CD14-positive monocyte (primary cell): ENCODE measurements around the gene GRIN2A. TPM values are rescaled to one million over a fixed set of nuclear protein-coding genes. Genes with fewer than 3 reads are reported as not detected.

Experiments used
- DNase-seq, 3 donors: peaks; one replicate each; pipeline ENCODE4 v3.0.0-alpha.2; 2011 to 2022
- H2AFZ ChIP-seq: 2 replicates; pipeline ENCODE4 v1.6.0; 2012; ENCODE audit warnings: mild to moderate bottlenecking, low read depth, low read length, inconsistent platforms; ENCODE audit not compliant: insufficient read depth, poor library complexity, severe bottlenecking
- H3K27ac ChIP-seq, 2 donors: 1 replicate in 1 of 2; 2 replicates in 1 of 2; pipeline ENCODE4 v1.5.1; 2012 to 2013; ENCODE audit warnings: low read length in 2 of 2, control low read depth in 1 of 2, inconsistent platforms in 1 of 2, low read depth in 1 of 2, mild to moderate bottlenecking in 1 of 2
- H3K27me3 ChIP-seq, 2 donors: one replicate each; pipeline versions ENCODE4 v1.6.0 to v1.6.1; 2011 to 2013; ENCODE audit warnings: low read length in 2 of 2; ENCODE audit not compliant: control insufficient read depth in 2 of 2, insufficient read depth in 2 of 2
- H3K36me3 ChIP-seq, 2 donors: replicated peaks in 1 of 2; 1 replicate in 1 of 2; 2 replicates in 1 of 2; pipeline versions ENCODE4 v1.5.1 to v1.6.1; 2012 to 2013; ENCODE audit warnings: low read length in 2 of 2, control low read depth in 1 of 2, inconsistent platforms in 1 of 2, mild to moderate bottlenecking in 1 of 2; ENCODE audit not compliant: insufficient read depth in 2 of 2, control insufficient read depth in 1 of 2
- H3K4me1 ChIP-seq, 2 donors: 1 replicate in 1 of 2; 2 replicates in 1 of 2; pipeline versions ENCODE4 v1.5.1 to v1.6.1; 2012 to 2013; ENCODE audit warnings: low read length in 2 of 2, control low read depth in 1 of 2, inconsistent platforms in 1 of 2, mild to moderate bottlenecking in 1 of 2, moderate library complexity in 1 of 2; ENCODE audit not compliant: insufficient read depth in 2 of 2, control insufficient read depth in 1 of 2
- H3K4me2 ChIP-seq: replicated peaks from 2 replicates; pipeline ENCODE3; 2012; ENCODE audit warnings: low read length, moderate library complexity, mild to moderate bottlenecking; ENCODE audit not compliant: poor library complexity, severe bottlenecking; ENCODE audit errors: extremely low read depth
- H3K4me3 ChIP-seq, 3 experiments: fragments of 200-600 bp in 1 of 3; sonication (generic) in 1 of 3; replicated peaks in 1 of 3; 1 replicate in 2 of 3; 2 replicates in 1 of 3; pipeline ENCODE4 v1.5.1; 2011 to 2013; ENCODE audit warnings: low read length in 3 of 3, mild to moderate bottlenecking in 3 of 3, control low read depth in 2 of 3, low read depth in 2 of 3, inconsistent platforms in 1 of 3, moderate library complexity in 1 of 3
- H3K79me2 ChIP-seq: 2 replicates; pipeline ENCODE4 v1.6.0; 2012; ENCODE audit warnings: mild to moderate bottlenecking, control low read depth, inconsistent platforms, low read length, moderate library complexity; ENCODE audit not compliant: insufficient read depth
- H3K9ac ChIP-seq: 2 replicates; pipeline ENCODE4 v1.6.0; 2017; ENCODE audit warnings: low read length, mild to moderate bottlenecking; ENCODE audit not compliant: insufficient read depth, poor library complexity, severe bottlenecking
- H3K9me3 ChIP-seq, 2 donors: replicated peaks in 1 of 2; 1 replicate in 1 of 2; 2 replicates in 1 of 2; pipeline versions ENCODE4 v1.5.1 to v1.6.1; 2012 to 2013; ENCODE audit warnings: low read length in 2 of 2, control low read depth in 1 of 2; ENCODE audit not compliant: control insufficient read depth in 1 of 2, insufficient read depth in 1 of 2
- H4K20me1 ChIP-seq: 2 replicates; pipeline ENCODE4 v1.6.0; 2012; ENCODE audit warnings: mild to moderate bottlenecking, low read length, control low read depth, moderate library complexity; ENCODE audit not compliant: insufficient read depth
- H3K27ac Mint-ChIP-seq, 7 donors: one replicate each; pipeline ENCODE4 v1.8.0; 2020; ENCODE audit warnings: mild to moderate bottlenecking in 7 of 7, mixed read lengths in 7 of 7, moderate library complexity in 6 of 7, inconsistent platforms in 2 of 7
- H3K27me3 Mint-ChIP-seq, 3 donors: one replicate each; pipeline ENCODE4 v1.8.0; 2021 to 2022; ENCODE audit warnings: low read depth in 3 of 3, mild to moderate bottlenecking in 3 of 3, mixed read lengths in 3 of 3, moderate library complexity in 3 of 3, inconsistent platforms in 1 of 3
- H3K36me3 Mint-ChIP-seq, 2 donors: one replicate each; pipeline ENCODE4 v1.8.0; 2020; ENCODE audit warnings: mixed read lengths in 2 of 2, inconsistent platforms in 1 of 2, mild to moderate bottlenecking in 1 of 2
- H3K4me1 Mint-ChIP-seq: one replicate; pipeline ENCODE4 v1.8.0; 2020; ENCODE audit warnings: mild to moderate bottlenecking, mixed read lengths
- H3K4me3 Mint-ChIP-seq, 2 donors: one replicate each; pipeline ENCODE4 v1.8.0; 2020; ENCODE audit warnings: mild to moderate bottlenecking in 2 of 2, mixed read lengths in 2 of 2, moderate library complexity in 1 of 2
- H3K9me3 Mint-ChIP-seq, 7 donors: one replicate each; pipeline ENCODE4 v1.8.0; 2020 to 2022; ENCODE audit warnings: mixed read lengths in 7 of 7, mild to moderate bottlenecking in 6 of 7, moderate library complexity in 6 of 7, inconsistent platforms in 2 of 7
- CTCF ChIP-seq: fragments of 200-600 bp; IDR thresholded peaks from one replicate; pipeline ENCODE4 v1.8.0; 2022; ENCODE audit warnings: antibody characterized with exemption, mild to moderate bottlenecking
- WGBS: methylation state at CpG from one replicate; pipeline ENCODE4 v1.1.5; 2013; ENCODE audit warnings: missing lambda C conversion rate; ENCODE audit not compliant: insufficient coverage; 5-methylcytosine and 5-hydroxymethylcytosine counted together
- intact Hi-C, 2 donors: fragments of 100-400 bp; cut with micrococcal nuclease; formaldehyde crosslinking; loops; one replicate each; pipeline versions ENCODE4 v1.15.0 to v1.15.1; 2023
- polyA plus RNA-seq, 3 donors: library from polyadenylated mRNA; depleted of rRNA in 1 of 3; unstranded in 2 of 3; stranded (reverse) in 1 of 3; fragments of 300-500 nt in 2 of 3; fragments of >200 nt in 1 of 3; fragmentation: Illumina TruSeq in 2 of 3; gene quantifications; 1 replicate in 2 of 3; 2 replicates in 1 of 3; pipeline ENCODE4 v1.2.3, GENCODE V29; 2012 to 2021

Gene GRIN2A
- polyA plus RNA-seq, 3 donors: not detected

GRCh38 chr16:9955677-9956076 lies 226.6 kb downstream of the GRIN2A start:
- H3K27me3 Mint-ChIP-seq: peaks cover 0 to 5% (median 2%) of the 10 kb centered on the region in 3 donors

GRCh38 chr16:9953908-9954570 lies 228.2 kb downstream of the GRIN2A start:
- Mint-ChIP-seq H3K9me3 (peaks cover 0 to 6% (median 2%) of the 10 kb centered on the region in 7 donors), H3K27ac (no peak overlapping the region), H3K4me1 (no peaks in the 10 kb centered on the region), H3K4me3 (no peak overlapping the region), H3K27me3 (peaks cover 0 to 5% (median 5%) of the 10 kb centered on the region in 3 donors), H3K36me3 (no peaks in the 10 kb centered on the region)
- DNase-seq: no peak
- no peaks in the 10 kb centered on the region for H3K36me3 ChIP-seq
- H3K9me3 ChIP-seq: no peaks in the 10 kb centered on the region
- no peak overlapping the region for H2AFZ ChIP-seq
- WGBS: 40% methylated on average over 1 of the region's 7 CpGs
- intact Hi-C loops: no loop called here
- H3K4me3 ChIP-seq: no peak overlapping the region
- no peaks in the 10 kb centered on the region for H3K27me3 ChIP-seq
- no peak overlapping the region for H3K9ac ChIP-seq
- H3K79me2 ChIP-seq: no peaks in the 10 kb centered on the region
- H3K4me1 ChIP-seq: no peaks in the 10 kb centered on the region
- no peak for TF ChIP-seq CTCF
- no peaks in the 10 kb centered on the region for H4K20me1 ChIP-seq
- H3K27ac ChIP-seq: no peak overlapping the region
- no peak overlapping the region for H3K4me2 ChIP-seq

More at GRCh38 chr16:9955677-9956076, 226.6 kb downstream of the GRIN2A start:
- no peaks in the 10 kb centered on the region for H3K79me2 ChIP-seq
- Mint-ChIP-seq H3K27ac (no peak overlapping the region), H3K36me3 (no peaks in the 10 kb centered on the region), H3K4me3 (no peak overlapping the region), H3K9me3 (peaks cover 0 to 4% (median 0%) of the 10 kb centered on the region in 7 donors), H3K4me1 (no peaks in the 10 kb centered on the region)
- WGBS: 67% methylated on average over 3 of the region's 6 CpGs
- no peak for DNase-seq
- no peak overlapping the region for H3K27ac ChIP-seq
- no peaks in the 10 kb centered on the region for H3K27me3 ChIP-seq
- H3K4me3 ChIP-seq: no peak overlapping the region
- H3K4me2 ChIP-seq: no peak overlapping the region
- H3K9ac ChIP-seq: no peak overlapping the region
- H4K20me1 ChIP-seq: no peaks in the 10 kb centered on the region
- TF ChIP-seq CTCF: no peak
- intact Hi-C loops: no loop called here
- H3K9me3 ChIP-seq: no peaks in the 10 kb centered on the region
- no peak overlapping the region for H2AFZ ChIP-seq
- H3K4me1 ChIP-seq: no peaks in the 10 kb centered on the region
- H3K36me3 ChIP-seq: no peaks in the 10 kb centered on the region
